Fibroblast of the aortic adventitia (primary cell): ENCODE data around the gene PAX7. TPM values are rescaled to one million over a fixed set of nuclear protein-coding genes. Genes with fewer than 3 reads are reported as not detected.

Experiments
- DNase-seq: peaks from one replicate; pipeline ENCODE4 v3.0.0-alpha.2; 2010; ENCODE audit warnings: low read depth
- H3K4me3 ChIP-seq: 2 replicates; pipeline ENCODE4 v1.5.1; 2011; ENCODE audit warnings: low read depth, mild to moderate bottlenecking, control low read depth, low read length, moderate library complexity
- CTCF ChIP-seq: IDR thresholded peaks from 2 replicates; pipeline ENCODE4 v1.5.1; 2011; ENCODE audit warnings: mild to moderate bottlenecking, low read length, control low read depth, inconsistent platforms; ENCODE audit not compliant: insufficient read depth
- total RNA-seq: library from RNA; depleted of rRNA; stranded (reverse); fragments of >200 nt; gene quantifications from 2 replicates; pipeline ENCODE4 v1.2.3, GENCODE V29; 2012; ENCODE audit warnings: low replicate concordance

PAX7 gene
- total RNA-seq, 1 donor, result not detected

GRCh38 chr1:18735224-18735997 lies 104.8 kb downstream of the PAX7 start:
- no peak for DNase-seq
- no peak overlapping the region for H3K4me3 ChIP-seq
- TF ChIP-seq CTCF, result no peak

DNA sequence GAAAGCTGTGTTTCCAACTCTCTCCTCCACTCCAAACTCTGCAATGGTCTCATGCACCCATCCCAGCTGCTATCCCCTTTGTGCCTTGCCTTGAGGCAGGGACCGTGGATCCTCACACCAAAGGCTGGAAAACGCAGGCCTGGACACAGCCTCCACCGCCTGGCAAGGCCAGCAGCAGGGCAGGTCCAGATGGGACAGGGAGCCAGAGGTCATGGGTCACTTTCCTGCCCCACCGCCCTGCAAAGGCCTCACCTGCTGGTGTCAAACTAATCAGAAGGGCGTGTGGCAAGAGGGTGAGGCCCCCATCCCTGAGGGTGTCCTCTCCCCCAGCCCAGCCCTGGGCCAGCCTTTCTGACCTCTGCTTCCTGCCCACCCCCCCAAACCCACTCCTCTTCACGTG lies 106.3 kb downstream of the PAX7 start:
- TF ChIP-seq CTCF, result no peak
- no peak for DNase-seq
- no peak overlapping the region for H3K4me3 ChIP-seq

- TF ChIP-seq CTCF, result no peak
- DNase-seq, result no peak
- no peak overlapping the region for H3K4me3 ChIP-seq
Measured at GRCh38 chr1:18738126-18738525, 107.5 kb downstream of the PAX7 start.

GRCh38 chr1:18738617-18739016 lies 108.0 kb downstream of the PAX7 start:
- no peak for DNase-seq
- no peak overlapping the region for H3K4me3 ChIP-seq
- no peak for TF ChIP-seq CTCF

- no peak overlapping the region for H3K4me3 ChIP-seq
- no peak for TF ChIP-seq CTCF
- no peak for DNase-seq
Measured at GRCh38 chr1:18739408-18739807, 108.8 kb downstream of the PAX7 start.

DNA sequence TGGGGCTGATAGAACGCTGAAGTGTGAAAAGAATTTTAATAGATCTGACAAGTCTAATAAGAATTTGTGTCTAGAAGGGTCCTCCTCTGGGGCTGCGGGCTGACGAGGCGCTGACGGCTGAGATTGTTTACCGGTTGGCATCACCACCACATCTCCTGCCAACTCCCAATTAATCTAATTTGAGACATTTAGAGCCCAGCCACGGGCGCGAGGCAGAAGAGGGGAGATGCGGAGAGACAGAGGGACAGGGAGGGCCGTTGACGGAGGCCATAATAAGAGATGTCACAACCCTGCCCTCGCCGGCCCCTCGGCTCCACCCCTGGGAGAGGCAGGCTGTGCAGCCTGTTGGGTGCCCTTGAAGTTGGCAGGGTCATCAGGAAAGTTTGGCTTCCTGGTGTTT lies 109.3 kb downstream of the PAX7 start:
- no peak for TF ChIP-seq CTCF
- DNase-seq, result no peak
- no peak overlapping the region for H3K4me3 ChIP-seq

DNA sequence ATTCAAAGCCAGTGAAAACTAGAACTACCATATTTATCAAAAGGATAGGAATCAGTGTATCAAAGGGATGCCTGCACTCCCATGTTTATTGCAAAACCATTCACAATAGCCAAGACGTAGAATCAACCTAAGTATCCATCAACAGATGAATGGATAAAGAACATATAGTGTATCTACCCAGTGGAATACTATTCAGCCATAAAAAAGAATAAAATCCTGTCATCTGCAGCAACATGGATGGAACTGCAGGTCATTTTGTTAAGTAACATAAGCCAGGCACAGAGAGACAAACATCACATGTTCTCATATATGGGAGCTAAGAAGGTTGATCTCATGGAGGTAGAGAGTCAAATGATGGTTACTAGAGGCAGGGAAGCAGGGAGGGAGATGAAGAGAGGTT lies 110.0 kb downstream of the PAX7 start:
- TF ChIP-seq CTCF, result no peak
- no peak for DNase-seq
- H3K4me3 ChIP-seq, result no peak overlapping the region
